GM12878 (cell line): ENCODE data around the gene EID1.

ENCODE experiments used
- CTCF ChIP-seq, 3 experiments: IDR thresholded peaks in 2 of 3; conservative IDR thresholded peaks in 1 of 3; 2 replicates each; pipeline ENCODE4 v1.5.1; 2011; ENCODE audit warnings: low read depth in 3 of 3, low read length in 3 of 3, mild to moderate bottlenecking in 3 of 3, control low read depth in 2 of 3, moderate library complexity in 2 of 3, inconsistent platforms in 1 of 3, mixed read lengths in 1 of 3; ENCODE audit not compliant: control insufficient read depth in 2 of 3, insufficient read depth in 1 of 3; ENCODE audit errors: extremely low read depth in 1 of 3
- MYB ChIP-seq: fragments of 150-350 bp; IDR thresholded peaks from 2 replicates; pipeline ENCODE4 v1.6.1; 2014; ENCODE audit warnings: mild to moderate bottlenecking, low read depth, low read length, borderline replicate concordance
- YY1 ChIP-seq: IDR thresholded peaks from 2 replicates; pipeline ENCODE4 v1.6.1; 2011; ENCODE audit warnings: low read depth, mild to moderate bottlenecking, low read length

DNA sequence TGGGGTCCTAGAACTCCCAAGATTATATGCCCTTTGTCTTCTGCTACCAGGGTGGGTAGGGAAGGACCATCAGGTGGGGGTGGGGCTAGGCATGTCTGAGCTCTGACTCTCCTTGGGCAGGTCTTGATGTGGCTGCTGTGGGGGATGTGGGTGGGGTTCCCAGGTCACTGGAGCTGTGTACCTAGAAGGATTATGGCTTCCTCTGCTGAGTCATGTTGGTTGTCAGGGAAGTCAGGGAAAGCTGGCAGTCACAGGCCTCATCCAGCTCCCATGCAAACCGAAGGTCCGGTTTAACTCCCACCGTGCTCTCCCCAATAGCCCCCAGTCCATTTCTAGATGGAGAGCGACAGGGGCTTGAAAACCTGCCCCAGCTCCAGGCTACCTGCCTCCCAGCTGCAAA, 35.2 kb downstream of the EID1 start:
- no peak for TF ChIP-seq MYB
- TF ChIP-seq CTCF (IDR thresholded peaks at IDR 0.05 in 2 of 3, conservative IDR thresholded peaks at IDR 0.05 in 1 of 3; ENCODE audit: control insufficient read depth in 2 of 3, extremely low read depth in 1 of 3, insufficient read depth in 1 of 3, low read depth in 3 of 3, low read length in 3 of 3): no peak
- TF ChIP-seq YY1: no peak
